Neuronal stem cell (in vitro differentiated cells): Measurements from ENCODE around the gene TRPM2.

Experiments used
- DNase-seq: peaks from one replicate; pipeline ENCODE4 v3.0.0-alpha.2; 2013; ENCODE audit warnings: low spot score
- H2AFZ ChIP-seq: one replicate; pipeline ENCODE4 v1.6.1; 2013; ENCODE audit warnings: mild to moderate bottlenecking, low read length, inconsistent platforms
- H2AK5ac ChIP-seq: 2 replicates; pipeline ENCODE4 v1.6.1; 2013; ENCODE audit warnings: low read depth, mild to moderate bottlenecking, inconsistent platforms, low read length, moderate library complexity, mixed read lengths
- H2BK120ac ChIP-seq: 2 replicates; pipeline ENCODE4 v1.6.1; 2013; ENCODE audit warnings: low read depth, mild to moderate bottlenecking, inconsistent platforms, low read length, moderate library complexity, mixed read lengths
- H2BK12ac ChIP-seq: one replicate; pipeline ENCODE4 v1.6.1; 2013; ENCODE audit warnings: low read length, inconsistent platforms
- H2BK15ac ChIP-seq: 2 replicates; pipeline ENCODE4 v1.6.1; 2013; ENCODE audit warnings: mild to moderate bottlenecking, low read length, inconsistent platforms, mixed read lengths
- H2BK5ac ChIP-seq: one replicate; pipeline ENCODE4 v1.6.1; 2013; ENCODE audit warnings: inconsistent platforms, mild to moderate bottlenecking, low read length, moderate library complexity
- H3K14ac ChIP-seq: one replicate; pipeline ENCODE4 v1.6.1; 2013; ENCODE audit warnings: low read length, inconsistent platforms
- H3K18ac ChIP-seq: 2 replicates; pipeline ENCODE4 v1.6.1; 2013; ENCODE audit warnings: low read length, inconsistent platforms
- H3K23ac ChIP-seq: 2 replicates; pipeline ENCODE4 v1.6.1; 2013; ENCODE audit warnings: low read depth, mild to moderate bottlenecking, mixed read lengths, low read length, inconsistent platforms; ENCODE audit not compliant: poor library complexity
- H3K27ac ChIP-seq: replicated peaks from 3 replicates; pipeline ENCODE4 v1.5.1; 2013; ENCODE audit warnings: low read length, inconsistent platforms
- H3K27me3 ChIP-seq, 3 experiments: 2 replicates each; pipeline ENCODE4 v1.6.1; 2013; ENCODE audit warnings: low read length in 3 of 3, mild to moderate bottlenecking in 2 of 3, inconsistent platforms in 1 of 3, low read depth in 1 of 3, mixed read lengths in 1 of 3, moderate library complexity in 1 of 3; ENCODE audit not compliant: control insufficient read depth in 3 of 3, insufficient read depth in 3 of 3
- H3K36me3 ChIP-seq, 2 donors: replicated peaks in 1 of 2; 2 replicates each; pipeline ENCODE4 v1.6.1; 2013; ENCODE audit warnings: low read length in 2 of 2; ENCODE audit not compliant: control insufficient read depth in 2 of 2, insufficient read depth in 2 of 2
- H3K4ac ChIP-seq: 2 replicates; pipeline ENCODE4 v1.6.1; 2013; ENCODE audit warnings: inconsistent platforms, mild to moderate bottlenecking, low read length, moderate library complexity
- H3K4me1 ChIP-seq, 2 donors: 1 replicate in 1 of 2; 2 replicates in 1 of 2; pipeline ENCODE4 v1.6.1; 2013; ENCODE audit warnings: low read length in 2 of 2, low read depth in 1 of 2; ENCODE audit not compliant: control insufficient read depth in 2 of 2, insufficient read depth in 1 of 2
- H3K4me2 ChIP-seq: one replicate; pipeline ENCODE4 v1.6.1; 2013; ENCODE audit warnings: mild to moderate bottlenecking, low read length, inconsistent platforms; ENCODE audit not compliant: insufficient read depth, poor library complexity, severe bottlenecking
- H3K4me3 ChIP-seq, 2 donors: 2 replicates each; pipeline ENCODE4 v1.5.1; 2013; ENCODE audit warnings: low read length in 2 of 2, mild to moderate bottlenecking in 2 of 2, inconsistent platforms in 1 of 2, moderate library complexity in 1 of 2
- H3K79me1 ChIP-seq: one replicate; pipeline ENCODE4 v1.6.1; 2013; ENCODE audit warnings: low read depth, mild to moderate bottlenecking, inconsistent platforms, low read length, moderate library complexity
- H3K9ac ChIP-seq: one replicate; pipeline ENCODE4 v1.6.1; 2013; ENCODE audit warnings: mild to moderate bottlenecking, low read depth, low read length, inconsistent platforms; ENCODE audit not compliant: poor library complexity
- H3K9me3 ChIP-seq, 2 donors: replicated peaks in 1 of 2; 2 replicates each; pipeline versions ENCODE3 to v1.6.1; 2013; ENCODE audit warnings: low read length in 2 of 2, mild to moderate bottlenecking in 2 of 2, inconsistent platforms in 1 of 2, low read depth in 1 of 2, mixed read lengths in 1 of 2, moderate library complexity in 1 of 2; ENCODE audit not compliant: control insufficient read depth in 2 of 2, insufficient read depth in 1 of 2
- H4K8ac ChIP-seq: one replicate; pipeline ENCODE4 v1.6.1; 2013; ENCODE audit warnings: low read depth, mild to moderate bottlenecking, inconsistent platforms, low read length, moderate library complexity
- H4K91ac ChIP-seq: one replicate; pipeline ENCODE4 v1.6.1; 2013; ENCODE audit warnings: low read length, low read depth, mild to moderate bottlenecking, inconsistent platforms; ENCODE audit not compliant: poor library complexity
- WGBS, 2 donors: extraction: QIAGEN DNeasy Blood & Tissue Kit; methylation state at CpG; one replicate each; pipeline ENCODE4 v1.1.7; 2013; ENCODE audit warnings: missing lambda C conversion rate in 2 of 2, mixed read lengths in 1 of 2; ENCODE audit not compliant: insufficient read length in 2 of 2, insufficient replicate concordance in 1 of 2; ENCODE audit errors: extremely low coverage in 2 of 2; 5-methylcytosine and 5-hydroxymethylcytosine counted together

TRPM2 gene

DNA sequence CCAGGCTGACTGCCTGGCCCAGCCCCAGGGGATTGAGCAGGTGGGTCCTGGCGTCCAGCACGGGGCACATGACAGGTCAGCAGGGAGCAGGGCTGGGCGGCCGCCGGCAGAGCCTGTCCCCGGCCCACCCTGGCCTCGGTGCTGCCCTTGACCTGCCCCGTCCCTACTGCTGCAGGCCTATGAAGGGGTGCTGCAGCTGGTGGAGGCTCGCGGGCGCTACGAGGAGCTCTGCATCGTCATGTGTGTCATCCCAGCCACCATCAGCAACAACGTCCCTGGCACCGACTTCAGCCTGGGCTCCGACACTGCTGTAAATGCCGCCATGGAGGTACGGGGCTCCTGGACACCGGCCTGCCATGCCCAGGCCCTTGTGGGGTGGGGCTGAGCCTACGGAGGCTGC, 29.8 kb upstream of the TRPM2 start:
- H3K79me1 ChIP-seq, result peaks cover 8% of the 10 kb centered on the region
- H4K91ac ChIP-seq, result no peak overlapping the region
- H2BK15ac ChIP-seq, result no peak overlapping the region
- H2BK5ac ChIP-seq, result no peak overlapping the region
- no peak overlapping the region for H3K27ac ChIP-seq
- WGBS, 2 donors, result no CpG with 5 or more reads among the region's 20 CpGs
- H3K4ac ChIP-seq, result no peak overlapping the region
- no peak overlapping the region for H3K4me2 ChIP-seq
- peak overlapping the region; percentile 85 for H3K23ac ChIP-seq
- H3K36me3 ChIP-seq, result peaks cover 8 to 86% of the 10 kb centered on the region in 2 donors
- H3K4me1 ChIP-seq, result no peaks in the 10 kb centered on the region
- peak overlapping the region; percentile 82 for H3K14ac ChIP-seq
- H3K18ac ChIP-seq, result peak overlapping the region; percentile 28
- DNase-seq, result no peak
- H2BK12ac ChIP-seq, result no peak overlapping the region
- no peaks in the 10 kb centered on the region for H3K9me3 ChIP-seq
- H3K4me3 ChIP-seq, result no peak overlapping the region
- no peak overlapping the region for H2BK120ac ChIP-seq
- H4K8ac ChIP-seq, result no peak overlapping the region
- no peak overlapping the region for H2AK5ac ChIP-seq
- no peak overlapping the region for H2AFZ ChIP-seq
- no peaks in the 10 kb centered on the region for H3K27me3 ChIP-seq
- peak overlapping the region; percentile 44 for H3K9ac ChIP-seq

DNA sequence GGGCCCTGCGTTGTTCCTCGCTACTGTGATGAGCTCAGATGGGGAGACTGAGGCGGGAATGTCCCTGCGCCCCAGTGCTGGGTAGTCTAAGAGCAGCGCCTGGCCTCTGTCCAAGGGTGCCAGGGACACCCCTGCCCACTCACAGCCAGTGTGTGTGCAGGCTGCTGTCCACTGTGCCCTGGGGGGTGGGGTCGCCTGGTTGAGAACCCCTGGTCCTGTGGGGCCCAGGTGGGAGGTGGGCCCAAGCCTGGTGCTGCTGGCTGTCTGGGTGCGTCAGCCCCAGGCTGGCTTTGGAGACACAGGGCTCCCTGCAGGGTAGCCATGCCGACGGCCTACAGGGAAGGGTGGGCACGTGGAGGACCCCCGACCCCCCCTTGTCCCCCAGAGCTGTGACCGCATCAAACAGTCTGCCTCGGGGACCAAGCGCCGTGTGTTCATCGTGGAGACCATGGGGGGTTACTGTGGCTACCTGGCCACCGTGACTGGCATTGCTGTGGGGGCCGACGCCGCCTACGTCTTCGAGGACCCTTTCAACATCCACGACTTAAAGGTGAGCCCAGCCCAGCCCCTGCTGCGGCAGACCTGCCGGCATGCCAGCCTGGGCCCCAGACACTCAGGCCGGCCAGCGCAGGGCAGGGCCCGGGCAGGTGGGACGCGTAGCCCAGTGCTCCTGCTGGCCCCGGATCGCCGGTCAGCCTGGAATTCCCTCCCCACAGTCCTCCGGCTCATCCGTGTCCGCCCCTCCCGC, 29.1 kb upstream of the TRPM2 start:
- H3K27me3 ChIP-seq, result no peaks in the 10 kb centered on the region
- no peak overlapping the region for H2BK120ac ChIP-seq
- no peak overlapping the region for H2AFZ ChIP-seq
- H2BK15ac ChIP-seq, result no peak overlapping the region
- H3K27ac ChIP-seq, result no peak overlapping the region
- H3K9ac ChIP-seq, result peak overlapping the region; percentile 4
- H2AK5ac ChIP-seq, result peak overlapping the region; percentile 56
- WGBS, 2 donors, result no CpG with 5 or more reads among the region's 37 CpGs
- H3K9me3 ChIP-seq, result no peaks in the 10 kb centered on the region
- H3K14ac ChIP-seq, result no peak overlapping the region
- H3K4me3 ChIP-seq, result no peak overlapping the region
- peak overlapping the region; percentile 30 for H2BK12ac ChIP-seq
- H4K91ac ChIP-seq, result no peak overlapping the region
- H4K8ac ChIP-seq, result no peak overlapping the region
- H3K4me1 ChIP-seq, result peaks cover 0 to 2% of the 10 kb centered on the region in 2 donors
- H2BK5ac ChIP-seq, result no peak overlapping the region
- H3K18ac ChIP-seq, result no peak overlapping the region
- H3K4ac ChIP-seq, result no peak overlapping the region
- H3K79me1 ChIP-seq, result peaks cover 8% of the 10 kb centered on the region
- no peak overlapping the region for H3K4me2 ChIP-seq
- peaks cover 10 to 79% of the 10 kb centered on the region in 2 donors for H3K36me3 ChIP-seq
- peak overlapping the region; percentile 73 for H3K23ac ChIP-seq
- DNase-seq, result no peak

DNA sequence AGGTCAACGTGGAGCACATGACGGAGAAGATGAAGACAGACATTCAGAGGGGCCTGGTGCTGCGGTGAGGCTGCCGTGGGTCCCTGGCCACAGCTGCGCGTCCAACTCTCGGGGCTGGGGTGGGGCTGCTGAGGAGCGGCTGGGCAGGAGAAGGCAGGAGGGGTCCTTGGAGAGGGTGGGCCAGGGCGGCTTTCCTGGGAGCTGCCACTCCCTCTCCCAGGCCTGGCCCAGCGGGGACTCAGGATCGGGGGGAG, 28.6 kb upstream of the TRPM2 start:
- Histone ChIP-seq H3K4me1 (peaks cover 0 to 2% of the 10 kb centered on the region in 2 donors), H2AFZ (no peak overlapping the region), H3K9ac (no peak overlapping the region), H4K91ac (no peak overlapping the region), H3K4me2 (no peak overlapping the region), H4K8ac (no peak overlapping the region), H3K36me3 (peaks cover 9 to 74% of the 10 kb centered on the region in 2 donors), H3K27me3 (no peaks in the 10 kb centered on the region), H3K27ac (no peak overlapping the region), H3K18ac (no peak overlapping the region), H3K79me1 (peaks cover 4% of the 10 kb centered on the region), H3K4me3 (no peak overlapping the region), H3K23ac (peak overlapping the region; percentile 73), H2BK120ac (no peak overlapping the region), H2BK12ac (peak overlapping the region; percentile 30), H2BK5ac (peak overlapping the region; percentile 53), H3K14ac (no peak overlapping the region), H3K9me3 (no peaks in the 10 kb centered on the region), H2BK15ac (no peak overlapping the region), H3K4ac (no peak overlapping the region), H2AK5ac (peak overlapping the region; percentile 56)
- no CpG with 5 or more reads among the region's 11 CpGs for WGBS, 2 donors
- no peak for DNase-seq

DNA sequence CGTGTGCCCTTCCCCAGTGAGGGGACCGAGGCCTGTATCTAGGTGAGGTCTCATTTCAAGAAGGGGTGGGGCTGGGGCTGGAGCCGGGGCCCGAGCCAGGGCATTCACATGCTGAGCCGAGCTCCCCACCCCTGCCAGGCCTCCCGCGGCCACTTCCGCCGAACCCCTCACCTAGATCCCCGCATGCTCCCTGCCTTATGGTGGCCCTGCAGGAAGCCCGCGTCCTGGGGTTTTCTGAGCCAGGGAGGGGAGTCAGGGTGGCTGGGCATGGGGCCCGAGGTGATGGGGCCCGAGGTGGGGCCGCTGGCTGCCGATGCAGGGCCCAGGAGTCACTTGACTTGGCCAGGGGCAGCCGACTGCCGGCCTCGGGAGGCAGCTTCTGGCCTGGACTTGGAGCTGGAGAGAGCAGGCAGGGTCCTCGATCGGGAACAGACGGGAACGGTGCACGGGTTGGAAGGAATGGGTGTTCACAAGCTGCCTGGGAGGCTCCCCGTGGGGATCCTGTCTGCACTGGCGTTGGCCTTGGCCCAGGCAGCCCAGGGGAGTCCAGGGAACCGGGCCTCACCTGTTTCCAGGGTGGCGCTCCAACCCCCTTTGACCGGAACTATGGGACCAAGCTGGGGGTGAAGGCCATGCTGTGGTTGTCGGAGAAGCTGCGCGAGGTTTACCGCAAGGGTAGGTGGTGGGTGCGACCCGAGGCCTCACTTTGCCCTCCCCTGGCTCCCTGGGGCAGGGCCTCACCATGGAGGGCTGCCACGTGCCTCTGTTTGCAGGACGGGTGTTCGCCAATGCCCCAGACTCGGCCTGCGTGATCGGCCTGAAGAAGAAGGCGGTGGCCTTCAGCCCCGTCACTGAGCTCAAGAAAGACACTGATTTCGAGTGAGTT, 27.8 kb upstream of the TRPM2 start:
- no peak overlapping the region for H3K14ac ChIP-seq
- H2BK15ac ChIP-seq, result no peak overlapping the region
- H3K4me3 ChIP-seq, result no peak overlapping the region
- no peak for DNase-seq
- no peaks in the 10 kb centered on the region for H3K27me3 ChIP-seq
- H2BK5ac ChIP-seq, result peak overlapping the region; percentile 66
- H3K27ac ChIP-seq, result no peak overlapping the region
- peaks cover 9% of the 10 kb centered on the region for H3K79me1 ChIP-seq
- H3K4ac ChIP-seq, result no peak overlapping the region
- WGBS, 2 donors, result no CpG with 5 or more reads among the region's 44 CpGs
- H3K36me3 ChIP-seq, result peaks cover 7 to 66% of the 10 kb centered on the region in 2 donors
- H3K18ac ChIP-seq, result no peak overlapping the region
- no peak overlapping the region for H4K8ac ChIP-seq
- no peak overlapping the region for H2BK12ac ChIP-seq
- no peak overlapping the region for H3K4me2 ChIP-seq
- H2AK5ac ChIP-seq, result no peak overlapping the region
- H3K9me3 ChIP-seq, result no peaks in the 10 kb centered on the region
- no peak overlapping the region for H2BK120ac ChIP-seq
- no peak overlapping the region for H2AFZ ChIP-seq
- peak overlapping the region; percentile 91 for H3K23ac ChIP-seq
- no peak overlapping the region for H4K91ac ChIP-seq
- H3K4me1 ChIP-seq, result peaks cover 0 to 2% of the 10 kb centered on the region in 2 donors
- no peak overlapping the region for H3K9ac ChIP-seq
